Erythroblast (primary cell): Measurements from ENCODE around the gene TXNIP.

ENCODE experiments used
- GATA1 ChIP-seq: IDR thresholded peaks from 2 replicates; pipeline ENCODE4 v1.6.1; 2011; ENCODE audit warnings: low read depth, mild to moderate bottlenecking, control low read depth, low read length, moderate library complexity
- POLR2A ChIP-seq: IDR thresholded peaks from 2 replicates; pipeline ENCODE4 v1.6.1; 2011; ENCODE audit warnings: mild to moderate bottlenecking, low read length

DNA sequence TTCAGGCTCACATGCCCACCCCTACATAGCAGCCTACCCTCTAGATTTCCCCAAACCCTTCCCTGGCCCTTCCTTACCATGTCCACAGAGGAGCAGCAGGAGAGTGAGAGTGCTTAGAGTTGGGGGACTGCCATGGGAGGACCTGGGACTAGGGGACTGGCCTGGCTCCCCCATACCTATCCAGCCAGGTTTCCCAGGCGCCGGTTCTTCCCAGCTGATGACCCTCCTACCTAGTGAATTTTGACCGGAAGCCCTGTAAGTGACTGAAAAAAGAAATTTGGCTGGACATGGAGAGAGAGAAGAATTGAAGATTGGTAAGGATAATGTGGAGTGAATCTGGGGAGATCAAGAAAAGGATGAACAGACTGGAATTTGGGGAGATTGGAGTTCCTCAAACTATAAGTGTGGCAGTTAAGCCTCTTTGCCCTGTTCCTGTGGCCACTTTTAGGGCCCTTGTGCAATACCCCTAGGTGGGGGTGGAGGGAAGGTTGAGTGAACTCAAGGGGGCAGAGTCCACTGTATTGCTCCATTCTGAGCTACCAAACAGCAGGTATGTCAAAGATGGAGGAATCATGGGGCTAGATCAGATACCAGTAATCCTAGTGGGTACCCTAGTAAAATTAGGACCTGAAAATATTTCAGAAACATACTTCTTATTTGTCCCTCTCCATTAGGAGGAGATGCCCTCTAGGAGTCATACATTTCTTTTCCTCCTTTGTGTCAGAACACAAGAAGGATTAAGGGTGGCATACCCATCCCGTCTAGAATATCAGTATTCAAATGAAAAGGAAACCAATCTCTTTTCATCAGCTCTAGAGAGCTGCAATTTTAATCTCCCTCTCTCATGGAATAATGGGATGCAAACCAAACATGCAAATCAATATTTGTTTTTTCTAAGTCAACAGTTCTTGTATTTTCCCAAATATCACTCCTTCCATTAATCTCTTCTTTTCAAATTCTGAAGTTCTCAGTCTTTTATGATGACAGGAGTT, 24.0 kb upstream of the TXNIP start:
- no peak for TF ChIP-seq POLR2A
- no peak for TF ChIP-seq GATA1
